ELR (cell line): ENCODE results near the gene POU2F1.
A peak's percentile ranks its signal among the peaks of the same experiment; 100 is the strongest.
"Not testable (repeated sequence)": the region's sequence is repeated elsewhere in the genome, so short reads cannot be mapped to it uniquely, and the experiment has no call there.

Source experiments
- DNase-seq: peaks from one replicate; pipeline ENCODE4 v3.0.0-alpha.2; 2015; ENCODE audit warnings: low read depth

Gene POU2F1

DNA sequence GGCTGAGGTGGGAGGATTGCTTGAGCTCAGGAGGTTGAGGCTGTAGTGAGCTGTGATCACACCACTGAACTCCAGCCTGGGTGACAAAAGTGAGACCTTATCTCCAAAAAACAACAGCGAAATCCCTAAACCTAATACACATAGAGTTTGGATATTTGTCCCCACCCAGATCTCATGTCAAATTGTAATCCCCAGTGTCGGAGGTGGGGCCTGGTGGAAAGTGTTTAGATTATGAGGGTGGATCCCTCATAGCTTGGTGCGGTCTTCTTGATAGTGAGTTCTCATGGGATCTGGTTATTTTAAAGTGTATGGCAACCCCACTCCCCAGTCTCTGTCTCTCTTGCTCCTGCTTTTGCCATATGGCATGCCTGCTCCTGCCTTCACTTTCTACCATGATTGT is 94.0 kb downstream of the POU2F1 start:
- DNase-seq: no peak

DNA sequence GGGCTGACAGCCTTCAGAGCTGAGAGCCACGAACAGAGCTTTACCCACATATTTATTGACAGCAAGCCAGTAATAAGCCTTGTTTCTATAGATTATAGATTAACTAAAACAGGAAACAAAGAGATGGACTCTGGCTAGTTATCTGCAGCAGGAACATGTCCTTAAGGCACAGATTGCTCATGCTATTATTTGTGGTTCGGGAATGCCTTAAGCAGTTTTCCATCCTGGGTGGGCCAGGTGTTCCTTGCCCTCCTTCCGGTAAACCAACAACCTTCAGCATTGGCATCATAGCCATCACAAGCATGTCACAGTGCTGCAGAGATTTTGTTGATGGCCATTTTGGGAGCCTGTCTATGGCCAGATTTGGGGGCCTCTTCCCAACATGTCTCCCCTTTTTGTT is 96.8 kb downstream of the POU2F1 start:
- DNase-seq: no peak

DNA sequence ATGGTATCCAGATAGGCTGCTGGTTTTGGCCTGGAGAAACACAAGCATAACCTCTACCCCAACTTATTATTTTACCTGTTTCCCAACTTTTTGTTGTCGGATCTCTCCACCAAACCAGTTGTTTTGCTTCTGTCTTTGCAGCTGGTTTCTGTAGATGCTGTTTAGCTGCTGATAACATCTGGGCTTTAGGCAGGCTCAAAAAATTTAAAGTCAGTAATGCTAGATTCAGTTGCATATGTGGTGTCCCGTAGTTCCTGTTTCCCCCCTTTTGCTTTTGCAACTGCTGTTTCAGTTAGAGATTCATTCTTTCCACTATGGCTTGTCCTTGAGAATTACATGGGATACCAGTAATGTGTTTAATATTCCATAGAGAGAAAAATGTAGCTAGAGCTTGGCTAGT is 98.5 kb downstream of the POU2F1 start:
- DNase-seq: not testable (repeated sequence)

DNA sequence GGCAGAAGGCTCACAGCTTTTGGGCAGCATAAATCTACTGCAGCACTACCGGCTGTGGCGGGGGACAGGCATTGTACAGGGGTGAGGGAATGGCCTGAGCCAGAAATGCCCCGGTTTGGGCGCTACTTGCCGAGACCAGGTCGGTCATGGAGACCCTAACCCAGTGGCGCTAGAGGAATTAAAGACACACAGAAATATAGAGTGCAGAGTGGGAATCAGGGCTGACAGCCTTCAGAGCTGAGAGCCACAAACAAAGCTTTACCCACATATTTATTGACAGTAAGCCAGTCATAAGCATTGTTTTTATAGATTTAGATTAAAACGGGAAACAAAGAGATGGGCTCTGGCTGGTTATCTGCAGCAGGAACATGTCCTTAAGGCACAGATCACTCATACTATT is 101.8 kb downstream of the POU2F1 start:
- no peak for DNase-seq

DNA sequence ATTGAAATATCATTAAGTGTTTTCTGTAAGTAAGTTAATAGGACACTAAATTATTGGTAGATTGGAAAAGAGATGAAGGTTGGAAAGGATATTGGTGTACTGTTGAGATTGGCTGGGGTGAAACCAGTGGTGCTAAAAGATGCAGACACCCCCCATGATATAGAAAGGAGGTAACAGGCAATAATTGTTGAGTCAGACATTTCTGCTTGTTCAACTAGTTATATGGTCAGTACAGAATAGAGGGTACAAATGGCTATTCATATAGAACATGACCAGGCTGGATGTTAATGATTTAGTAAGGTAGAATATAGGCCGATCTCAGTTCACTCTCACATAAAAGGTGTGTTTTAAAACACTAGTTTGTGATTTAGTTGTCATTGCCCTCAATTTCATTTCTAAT is 104.5 kb downstream of the POU2F1 start:
- no peak for DNase-seq

DNA sequence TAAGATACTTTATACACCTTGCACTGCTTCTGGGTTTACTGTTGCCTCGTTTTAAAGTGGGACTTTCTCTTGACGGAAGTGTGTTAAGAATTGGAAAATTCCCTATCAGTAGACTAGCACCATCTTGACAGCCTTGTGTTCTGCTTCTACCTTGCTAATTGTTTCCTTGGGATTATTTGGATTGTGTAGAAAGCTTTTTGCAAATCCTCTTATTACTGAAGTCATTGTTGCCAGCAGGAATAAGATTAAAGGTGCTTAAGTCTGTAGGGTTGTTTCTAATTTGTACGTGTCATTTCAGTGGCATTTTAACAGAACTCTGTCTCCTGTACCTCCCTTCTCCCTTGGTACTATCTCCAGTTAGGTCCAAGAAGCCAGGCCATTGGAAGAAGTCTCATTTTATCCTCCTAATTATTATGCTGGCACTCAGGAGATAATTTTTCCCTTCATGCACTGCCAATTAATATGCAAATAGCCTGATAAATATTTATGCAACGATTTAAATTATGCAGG is 107.7 kb downstream of the POU2F1 start:
- no peak for DNase-seq

DNA sequence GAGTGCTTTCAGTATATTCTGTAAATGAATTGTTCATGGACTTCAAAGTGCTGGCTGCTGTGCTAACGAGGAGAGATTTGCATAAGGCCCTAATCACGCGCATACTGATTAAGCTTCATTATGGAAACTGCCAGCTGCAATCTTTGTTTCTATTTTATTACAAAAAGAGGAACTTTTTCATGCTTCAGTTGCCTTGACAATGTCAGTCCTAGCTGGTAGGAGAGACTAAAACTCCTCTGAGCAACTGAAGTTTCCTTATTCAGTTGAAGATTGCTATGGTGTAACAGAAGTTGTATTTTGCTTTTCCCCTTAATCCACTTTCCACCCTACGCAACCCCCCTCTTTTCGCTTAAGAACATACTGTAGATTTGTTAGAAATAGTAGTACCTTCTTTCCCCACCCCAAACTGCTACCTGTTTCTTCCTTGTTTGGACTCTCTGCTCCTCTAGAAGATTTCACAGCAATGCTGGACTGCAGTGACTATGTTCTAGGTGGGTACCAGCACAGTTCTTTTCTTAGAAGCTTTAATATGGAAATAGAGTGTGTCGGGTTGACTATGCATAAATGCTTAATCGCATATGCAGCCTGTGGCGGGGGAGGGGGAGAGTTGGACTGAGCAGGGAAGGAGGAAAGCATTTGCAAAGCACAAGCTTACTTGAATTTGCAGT is 108.3 kb downstream of the POU2F1 start:
- DNase-seq: no peak

DNA sequence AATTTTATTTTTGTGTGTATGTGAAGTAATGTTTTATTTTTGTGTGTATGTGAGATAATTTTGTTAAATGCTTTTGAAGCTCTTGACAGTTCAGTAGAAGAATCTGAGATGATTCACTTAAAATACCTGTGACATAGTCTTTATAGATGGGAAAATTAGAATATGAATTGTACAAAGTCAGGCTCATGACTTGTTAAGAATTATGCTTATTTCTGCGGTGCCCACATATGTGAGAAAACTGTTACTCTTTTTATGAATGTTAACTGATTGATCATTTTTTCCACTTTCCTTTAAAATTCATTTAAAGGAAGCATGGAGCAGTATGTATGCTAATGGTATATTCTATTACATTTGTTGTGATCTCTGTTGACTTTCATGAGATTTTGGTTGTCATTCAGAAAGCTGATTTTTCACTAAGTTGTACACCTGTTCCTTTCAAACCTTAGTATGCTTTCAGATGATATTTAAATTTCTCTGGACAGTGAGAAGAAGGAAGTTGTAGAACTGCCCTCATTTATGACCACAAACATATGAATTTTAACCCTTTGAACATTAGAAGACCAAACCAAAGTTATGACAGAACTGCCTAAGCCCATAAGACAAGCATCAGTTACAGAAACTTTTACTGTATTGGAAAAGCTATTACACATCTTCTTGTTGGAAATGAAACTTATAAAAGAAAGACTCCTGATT is 110.1 kb downstream of the POU2F1 start:
- no peak for DNase-seq

DNA sequence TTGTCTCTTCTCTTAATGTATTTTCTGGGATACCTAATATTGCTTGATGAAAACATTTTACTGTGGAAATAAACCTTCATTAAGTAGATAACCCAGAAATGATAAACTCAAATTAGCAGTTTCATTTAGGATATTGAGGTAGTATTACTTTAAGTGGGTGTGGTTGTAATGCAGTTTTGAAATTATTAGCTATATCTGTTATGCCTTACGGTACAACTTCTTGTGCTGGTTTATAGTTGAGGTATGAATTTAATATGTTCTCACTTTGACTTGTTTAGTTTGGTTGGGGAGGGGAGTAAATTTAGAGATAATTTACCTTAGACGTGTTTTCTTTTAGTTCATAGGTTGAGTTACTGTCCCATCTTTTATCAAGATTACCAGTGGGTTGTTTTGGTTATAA is 111.0 kb downstream of the POU2F1 start:
- DNase-seq: no peak

DNA sequence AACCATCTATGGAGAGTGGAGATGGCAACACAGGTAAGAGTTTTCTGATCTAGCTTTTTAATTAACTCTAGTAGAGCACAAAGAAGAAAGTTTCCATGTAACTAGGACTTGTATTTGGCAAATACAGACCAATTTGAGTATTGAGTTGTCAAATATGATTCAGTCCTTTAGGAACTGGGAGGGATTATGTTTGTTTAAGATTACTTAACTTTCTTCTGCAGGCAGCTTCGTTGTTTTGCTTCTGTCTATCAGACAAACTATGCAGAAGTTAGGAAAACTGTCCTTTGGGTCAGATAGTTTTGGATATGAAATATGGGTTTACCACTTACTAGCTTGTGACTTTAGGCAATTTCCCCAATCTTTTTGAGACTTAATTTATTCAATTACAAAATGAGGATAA is 111.8 kb downstream of the POU2F1 start:
- no peak for DNase-seq

DNA sequence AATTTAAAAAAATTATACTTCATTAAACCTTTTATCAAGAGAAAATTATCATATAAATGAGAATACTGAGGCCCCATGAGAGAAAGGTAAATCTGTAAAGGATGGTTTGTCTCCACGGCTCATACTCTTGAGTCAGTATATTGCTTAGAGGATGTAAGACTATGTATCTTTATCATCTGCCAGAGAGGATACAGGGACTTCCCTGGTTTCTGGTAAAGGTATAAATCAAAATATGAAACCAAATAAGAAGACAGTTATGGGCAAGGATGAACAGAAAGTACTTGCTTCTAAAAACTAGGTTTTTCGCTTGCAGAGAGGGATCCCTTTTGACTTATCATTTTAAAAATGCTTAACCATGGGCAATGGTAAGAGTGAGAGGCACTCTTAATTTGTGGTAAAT is 112.4 kb downstream of the POU2F1 start:
- no peak for DNase-seq

DNA sequence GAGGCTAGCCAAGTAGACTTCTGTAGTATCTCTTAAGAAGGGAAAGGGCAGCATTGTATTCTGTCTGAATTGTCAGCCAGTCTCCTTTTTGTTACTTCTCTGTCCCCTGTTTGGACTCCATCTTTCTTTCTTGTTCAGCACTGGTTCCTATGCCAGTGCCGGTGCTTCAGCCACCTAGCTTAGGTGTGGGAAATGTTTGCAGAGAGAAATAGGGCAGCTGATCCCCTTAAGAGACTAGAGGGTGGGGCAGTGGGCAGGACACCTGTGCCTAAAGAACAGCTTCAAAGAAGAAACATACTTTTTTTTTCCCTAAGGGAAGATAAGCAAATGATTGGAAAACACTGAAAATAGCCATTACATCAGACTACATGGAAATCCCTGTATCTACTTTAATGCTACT is 113.0 kb downstream of the POU2F1 start:
- no peak for DNase-seq

DNA sequence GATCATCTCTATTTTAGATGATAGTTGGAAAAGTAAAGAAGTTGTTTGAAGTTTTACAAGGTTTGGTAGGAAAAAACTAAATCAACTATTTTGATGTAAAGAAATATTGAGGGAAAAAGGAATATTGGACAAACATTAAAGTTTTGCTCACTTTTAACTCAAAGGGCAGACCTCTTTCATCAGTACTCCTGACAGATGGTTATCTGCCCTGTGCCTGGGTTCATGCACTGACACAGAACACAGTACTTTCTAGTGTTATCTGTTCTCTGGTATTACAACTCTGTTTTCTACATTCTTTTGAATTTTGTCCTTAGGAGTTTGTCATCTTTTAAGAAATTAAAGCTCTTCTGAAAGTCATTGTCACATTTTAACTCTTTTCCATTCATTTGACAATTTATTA is 118.7 kb downstream of the POU2F1 start:
- no peak for DNase-seq

DNA sequence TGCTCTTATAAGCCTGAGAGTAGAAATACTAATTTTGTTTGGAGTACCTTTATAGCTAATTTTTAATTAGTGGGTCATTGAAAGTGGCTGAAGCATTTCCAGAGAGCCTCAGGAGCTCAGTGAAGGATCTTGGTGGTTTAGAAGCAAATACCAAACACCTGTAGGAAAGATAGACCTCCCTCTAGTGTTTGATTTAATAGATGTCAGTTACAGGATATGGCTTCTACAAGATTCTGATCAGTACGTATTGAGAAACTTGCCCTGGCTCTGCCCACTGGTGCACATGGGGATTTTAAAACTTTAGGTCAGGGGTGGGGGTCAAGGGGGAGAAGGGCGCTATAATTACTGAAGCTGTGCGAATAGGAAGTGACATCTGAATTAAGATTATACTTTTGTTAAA is 122.2 kb downstream of the POU2F1 start:
- peak; percentile 8 for DNase-seq

DNA sequence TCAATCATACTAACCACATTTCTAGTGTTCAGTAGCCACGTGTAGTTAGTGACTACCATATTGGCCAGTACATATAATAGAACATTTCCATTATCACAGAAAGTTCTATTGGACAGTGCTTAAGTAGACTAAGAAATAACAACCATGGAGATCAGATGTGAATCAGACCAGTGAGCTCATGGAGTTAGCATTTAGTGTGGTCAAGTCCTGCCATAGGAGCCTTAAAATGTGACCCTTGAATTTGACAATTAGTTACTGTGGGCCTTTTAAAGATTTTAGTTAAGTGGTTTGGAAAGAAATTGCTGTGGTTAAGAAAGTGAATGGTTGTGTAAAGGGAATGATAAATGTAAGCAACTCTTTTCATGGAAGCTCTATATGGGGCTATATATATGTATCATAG is 123.4 kb downstream of the POU2F1 start:
- peak; percentile 53 for DNase-seq

DNA sequence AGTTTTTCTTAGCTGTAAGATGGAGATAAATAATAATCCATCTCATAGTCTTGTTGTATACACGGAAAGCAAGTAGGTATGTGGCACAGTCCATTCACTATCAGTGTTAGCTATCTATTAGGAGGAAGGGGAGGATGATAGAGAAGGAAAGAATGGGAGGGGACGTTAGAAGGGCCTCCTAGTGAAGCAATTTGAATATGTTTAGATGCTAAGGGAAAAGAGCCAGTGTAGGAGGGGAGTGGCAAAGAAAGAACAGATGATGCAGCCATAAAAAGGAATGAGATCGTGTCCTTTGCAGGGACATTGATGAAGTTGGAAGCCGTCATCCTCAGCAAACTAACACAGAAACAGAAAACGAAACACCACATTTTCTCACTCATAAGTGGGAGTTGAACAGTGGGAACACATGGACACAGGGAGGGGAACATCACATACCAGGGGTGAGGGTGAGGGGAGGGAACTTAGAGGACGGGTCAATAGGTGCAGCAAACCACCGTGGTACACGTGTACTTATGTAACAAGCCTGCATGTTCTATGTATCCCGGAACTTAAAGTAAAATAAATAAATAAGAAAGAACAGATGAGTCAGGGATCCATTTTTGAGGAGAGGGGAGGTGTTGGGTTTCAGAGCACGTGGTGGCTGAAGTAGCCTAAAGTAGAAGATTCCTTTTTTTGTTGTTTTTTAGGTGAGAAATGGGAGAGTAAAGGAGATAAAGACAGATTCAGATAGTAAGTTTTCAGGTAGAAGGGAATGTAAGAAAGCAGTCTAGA is 124.1 kb downstream of the POU2F1 start:
- peak; percentile 10 for DNase-seq

DNA sequence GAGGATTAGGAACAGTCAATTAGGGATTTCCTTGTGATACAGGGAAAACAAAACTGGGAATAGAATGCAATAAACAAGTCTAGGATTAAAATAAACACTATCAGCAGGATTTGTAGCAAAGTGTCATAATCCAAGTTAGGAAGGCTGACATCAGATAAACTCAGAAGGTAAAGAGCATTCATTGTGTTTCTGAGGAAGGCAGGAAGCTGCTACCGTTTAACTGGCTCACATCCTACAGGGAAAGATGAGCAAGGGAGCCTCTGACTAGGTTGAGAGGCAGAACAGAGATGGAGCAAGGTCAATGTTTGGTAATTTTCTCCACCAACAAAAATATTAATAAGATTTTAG is 124.7 kb downstream of the POU2F1 start:
- peak; percentile 11 for DNase-seq

DNA sequence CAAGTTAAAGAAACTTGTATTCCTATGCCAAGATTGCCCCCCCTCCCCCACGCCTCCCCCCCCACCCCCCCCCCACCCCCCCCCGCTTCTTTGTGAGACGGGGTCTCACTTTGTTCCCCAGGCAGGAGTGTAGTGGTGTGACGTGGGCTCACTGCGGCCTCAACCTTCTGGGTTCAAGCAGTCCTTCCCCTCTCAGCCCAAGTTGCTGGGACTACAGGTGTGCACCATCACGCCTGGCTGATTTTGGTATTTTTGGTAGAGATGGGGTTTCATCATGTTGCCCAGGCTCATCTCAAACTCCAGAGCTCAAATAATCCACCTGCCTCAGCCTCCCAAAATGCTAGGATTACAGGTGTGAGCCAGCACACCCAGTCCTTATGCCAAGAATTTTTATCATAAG is 136.6 kb downstream of the POU2F1 start:
- no peak for DNase-seq

DNA sequence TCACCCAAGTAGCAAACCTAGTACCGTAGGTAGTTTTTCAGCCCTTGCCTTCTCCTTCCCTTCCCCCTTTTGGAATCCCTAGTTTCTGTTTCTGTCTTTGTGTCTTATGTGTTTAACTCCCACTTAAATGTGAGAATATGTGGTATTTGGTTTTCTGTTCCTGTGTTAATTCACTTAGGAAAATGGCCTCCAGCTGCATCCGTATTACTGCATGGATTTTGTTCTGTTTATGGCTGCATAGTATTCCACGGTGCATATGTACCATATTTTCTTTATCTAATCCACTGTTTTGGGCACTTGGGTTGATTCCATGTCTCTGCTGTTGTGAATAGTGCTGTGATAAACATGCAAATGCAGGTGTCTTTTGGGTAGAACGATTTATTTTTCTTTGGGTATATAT is 138.6 kb downstream of the POU2F1 start:
- DNase-seq: no peak

DNA sequence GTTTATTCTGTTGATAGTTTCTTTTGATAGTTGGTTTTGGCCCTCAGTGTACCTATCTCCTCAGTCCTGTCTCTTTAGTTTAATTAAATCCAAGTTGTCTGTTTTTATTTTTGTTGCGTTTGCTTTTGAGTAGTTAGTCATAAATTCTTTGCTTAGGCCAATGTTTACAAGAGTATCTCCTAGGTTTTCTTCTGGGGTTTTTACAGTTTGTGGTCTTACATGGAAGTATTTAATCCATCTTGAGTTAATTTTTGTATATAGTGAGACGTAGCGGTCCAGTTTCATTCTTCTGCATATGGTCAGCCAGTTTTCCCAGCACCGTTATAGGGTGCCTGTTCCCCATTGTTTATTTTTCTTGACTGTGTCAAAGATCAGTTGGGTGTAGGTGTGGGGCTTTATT is 139.4 kb downstream of the POU2F1 start:
- peak; percentile 2 for DNase-seq

DNA sequence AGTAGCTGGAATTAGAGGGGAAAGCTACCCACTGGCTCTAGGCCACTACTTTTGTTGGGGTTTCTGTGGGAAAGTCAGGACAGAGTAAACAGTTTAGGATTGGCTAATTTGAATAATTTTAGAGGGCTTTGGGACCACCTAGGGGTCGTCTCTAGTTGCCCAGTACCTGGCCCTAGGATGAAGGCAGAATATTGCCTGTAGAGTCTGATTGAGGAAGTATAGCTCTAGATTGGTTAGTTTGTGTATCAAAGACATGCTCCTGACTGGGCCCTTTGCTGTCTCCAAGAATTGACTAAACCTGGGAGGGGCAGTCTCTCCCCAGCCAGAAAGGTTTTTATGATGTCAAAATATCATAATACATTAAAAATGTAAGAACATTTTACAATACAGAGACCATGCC is 142.0 kb downstream of the POU2F1 start:
- DNase-seq: no peak

DNA sequence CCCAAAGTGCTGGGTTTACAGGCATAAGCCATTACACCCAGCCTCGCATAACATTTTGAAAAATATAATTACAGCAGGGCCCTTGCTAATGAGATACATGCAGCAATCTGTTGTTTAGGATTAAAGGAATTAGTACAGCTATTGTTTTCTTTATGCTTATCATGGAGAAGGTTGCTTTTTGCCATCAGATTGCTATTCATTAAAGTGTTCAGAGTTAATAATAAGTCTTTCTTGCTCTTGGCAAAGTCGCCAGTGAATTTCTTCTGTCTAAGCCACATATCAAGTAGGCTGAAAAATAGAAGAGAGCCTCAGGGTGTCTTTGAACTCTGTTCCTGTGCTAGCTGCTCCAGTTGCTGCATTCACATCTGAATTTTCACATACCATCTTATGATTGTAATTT is 144.1 kb downstream of the POU2F1 start:
- DNase-seq: no peak

DNA sequence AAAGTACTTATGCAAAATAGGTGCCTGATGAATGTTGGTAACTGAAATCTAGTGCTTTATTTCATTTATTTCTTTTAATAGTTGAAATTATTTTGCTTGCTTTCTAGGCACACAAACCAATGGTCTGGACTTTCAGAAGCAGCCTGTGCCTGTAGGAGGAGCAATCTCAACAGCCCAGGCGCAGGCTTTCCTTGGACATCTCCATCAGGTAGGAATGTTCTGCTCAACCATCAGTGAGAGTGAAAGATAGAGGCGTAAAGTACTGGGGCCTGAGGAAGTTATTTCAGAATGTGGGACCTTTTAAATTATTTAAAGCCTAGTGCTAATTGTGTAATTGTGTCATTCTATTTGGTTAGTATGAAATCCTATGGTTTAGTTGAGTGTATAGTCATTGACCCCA is 144.7 kb downstream of the POU2F1 start:
- no peak for DNase-seq
